Measurements from ENCODE around the gene PRKCI. TPM values are rescaled to one million over a fixed set of nuclear protein-coding genes. Genes with fewer than 3 reads are reported as not detected.
A peak's percentile ranks its signal among the peaks of the same experiment; 100 is the strongest.

PRKCI gene
- total and polyA plus RNA-seq, 9 of the 15 experiments (the other 6 are each of a cell fraction or from before 2014, with no cell fraction given): 10.5 to 43.2 (median 31.4) TPM

GRCh38 chr3:170180908-170181885 is 41.0 kb upstream of the PRKCI start, which contains the start of gene PHC3:
Gene PHC3, minus strand, starts transcription at chr3:170181733. Its CDS starts 18 bp downstream, at chr3:170181715.
- CTCF ChIA-PET (ENCODE audit: low intra/inter-chr PET ratio): no interaction called here
- no TSS peak for BruUV-seq (replicated peaks)
- peak; percentile 49 for FAIRE-seq
- TF ChIP-seq USF1 (CRISPR knock-in tag; IDR thresholded peaks at IDR 0.05): peak; percentile 97
- TF ChIP-seq ZBTB12 (CRISPR knock-in tag; IDR thresholded peaks at IDR 0.05): no peak
- peak; percentile 34; the same call in 1 of the 2 replicates for TF ChIP-seq RB1 (IDR thresholded peaks at IDR 0.05; ENCODE audit: low read depth)
- peak; percentile 43; the same call in 1 of the 2 replicates for TF ChIP-seq SMARCE1 (IDR thresholded peaks at IDR 0.05)
- peak; percentile 93 for TF ChIP-seq RBBP5 (IDR thresholded peaks at IDR 0.05; ENCODE audit: borderline replicate concordance, insufficient read depth, low read length, poor library complexity, severe bottlenecking)
- no peak for TF ChIP-seq PBX2 (CRISPR knock-in tag; IDR thresholded peaks at IDR 0.05; ENCODE audit: low read depth)
- TF ChIP-seq PBX2 (tag; conservative IDR thresholded peaks at IDR 0.05; ENCODE audit: low read depth): peak; percentile 44
- TF ChIP-seq EP400 (IDR thresholded peaks at IDR 0.05): peak; percentile 76
- TF ChIP-seq NFIC (IDR thresholded peaks at IDR 0.05): peak; percentile 18; the same call in 1 of the 2 replicates
- TF ChIP-seq CREB1 (IDR thresholded peaks at IDR 0.05): peak; percentile 13; the same call in 1 of the 2 replicates
- TF ChIP-seq CREB1 (CRISPR knock-in tag; IDR thresholded peaks at IDR 0.05): peak; percentile 36
- TF ChIP-seq ELF1 (tag; IDR thresholded peaks at IDR 0.05): peak; percentile 82
- peak; percentile 40; the same call in 1 of the 2 replicates for TF ChIP-seq HLTF (IDR thresholded peaks at IDR 0.05)
- 0 out of 2 replicates have a peak, but pooled peaks have one; percentile 57 for TF ChIP-seq RBM14 (IDR thresholded peaks at IDR 0.05; ENCODE audit: borderline replicate concordance, insufficient read depth, low read depth, low read length)
- TF ChIP-seq ZNF263 (CRISPR knock-in tag; IDR thresholded peaks at IDR 0.05; ENCODE audit: borderline replicate concordance): 0 out of 2 replicates have a peak, but pooled peaks have one; percentile 23
- peak; percentile 63 for TF ChIP-seq BHLHE40 (IDR thresholded peaks at IDR 0.05; ENCODE audit: low read length)
- TF ChIP-seq EGR1 (conservative IDR thresholded peaks at IDR 0.05): peak; percentile 83

More at GRCh38 chr3:170180908-170181885, 41.0 kb upstream of the PRKCI start, which contains the start of gene PHC3:
- H4K20me1 ChIP-seq (replicated peaks; ENCODE audit: control insufficient read depth, insufficient read depth, low read length): no peaks in the 10 kb centered on the region
- POLR2A ChIA-PET: interaction anchor here (0.6 to 2.2 kb wide), 10 partner anchors 9 to 370 kb away, joined by 3 to 18 read pairs (median 4); no protein-coding TSS in a partner anchor
- peaks cover 38% of the 10 kb centered on the region for H3K79me2 ChIP-seq (ENCODE audit: control insufficient read depth, insufficient read depth, low read length)
- H3K27ac ChIP-seq (ENCODE audit: extremely low read depth, low read depth, low read length): peak within 1 kb of the TSS; percentile 91
- no peaks in the 10 kb centered on the region for H3K27me3 ChIP-seq (ENCODE audit: control insufficient read depth in 2 of 2, insufficient read depth in 2 of 2, low read length in 2 of 2)
- under 1% methylated on average over 52 of the region's 71 CpGs for WGBS (ENCODE audit: insufficient coverage, low coverage, missing lambda C conversion rate)
- peak; percentile 96 to 99 (median 98) for DNase-seq (ENCODE audit: extremely low read depth in 1 of 4, low spot score in 3 of 4)
- peak within 1 kb of the TSS; percentile 90 to 98 for H3K9ac ChIP-seq (ENCODE audit: insufficient read depth in 1 of 2, low read depth in 2 of 2, low read length in 2 of 2)
- peak within 1 kb of the TSS; percentile 98 for H2AFZ ChIP-seq (ENCODE audit: low read depth, low read length)
- intact Hi-C loops (cut with micrococcal nuclease) (loop anchor here (2.0 to 10.0 kb wide), 3 partner anchors 42 to 634 kb away; partner anchors contain the start of genes PRKCI and SKIL), in situ Hi-C loops (cut with MboI) (no loop called here)
- peak within 1 kb of the TSS; percentile 89 for H3K4me2 ChIP-seq (ENCODE audit: insufficient read depth, low read length)
- H3K9me1 ChIP-seq (ENCODE audit: control insufficient read depth, insufficient read depth, low read length): no peaks in the 10 kb centered on the region
- H3K36me3 ChIP-seq (ENCODE audit: control insufficient read depth, insufficient read depth, low read length): peaks cover 24% of the 10 kb centered on the region
- peak; percentile 92 for ATAC-seq
- H3K4me1 ChIP-seq (replicated peaks in 1 of 2; ENCODE audit: control insufficient read depth in 2 of 2, insufficient read depth in 2 of 2, low read length in 2 of 2): peaks cover 4 to 15% of the 10 kb centered on the region in 2 experiments; a peak in 3 of 5 replicates
- H3K4me3 ChIP-seq: peak within 1 kb of the TSS; percentile 77
- H3K9me3 ChIP-seq (replicated peaks; ENCODE audit: control insufficient read depth, insufficient read depth, low read depth, low read length): no peaks in the 10 kb centered on the region; the same call in 1 of the 2 replicates

Data from K562 (cell line).